A549 treated with GW870086 at 1 μM for 4 hours (cell line): Measurements from ENCODE around the gene NUBPL. TPM values are rescaled to one million over a fixed set of nuclear protein-coding genes. Genes with fewer than 3 reads are reported as not detected.

Experiments used
- total RNA-seq: library from RNA; stranded (reverse); fragments of 200-300 nt; extraction: Qiagen RNA extraction; gene quantifications from 5 replicates; pipeline ENCODE4 v1.2.3, GENCODE V29; 2022; ENCODE audit warnings: low read depth

The NUBPL gene
- 6.1 to 10.3 TPM (median 9.4 TPM) in 5 replicates for total RNA-seq

DNA sequence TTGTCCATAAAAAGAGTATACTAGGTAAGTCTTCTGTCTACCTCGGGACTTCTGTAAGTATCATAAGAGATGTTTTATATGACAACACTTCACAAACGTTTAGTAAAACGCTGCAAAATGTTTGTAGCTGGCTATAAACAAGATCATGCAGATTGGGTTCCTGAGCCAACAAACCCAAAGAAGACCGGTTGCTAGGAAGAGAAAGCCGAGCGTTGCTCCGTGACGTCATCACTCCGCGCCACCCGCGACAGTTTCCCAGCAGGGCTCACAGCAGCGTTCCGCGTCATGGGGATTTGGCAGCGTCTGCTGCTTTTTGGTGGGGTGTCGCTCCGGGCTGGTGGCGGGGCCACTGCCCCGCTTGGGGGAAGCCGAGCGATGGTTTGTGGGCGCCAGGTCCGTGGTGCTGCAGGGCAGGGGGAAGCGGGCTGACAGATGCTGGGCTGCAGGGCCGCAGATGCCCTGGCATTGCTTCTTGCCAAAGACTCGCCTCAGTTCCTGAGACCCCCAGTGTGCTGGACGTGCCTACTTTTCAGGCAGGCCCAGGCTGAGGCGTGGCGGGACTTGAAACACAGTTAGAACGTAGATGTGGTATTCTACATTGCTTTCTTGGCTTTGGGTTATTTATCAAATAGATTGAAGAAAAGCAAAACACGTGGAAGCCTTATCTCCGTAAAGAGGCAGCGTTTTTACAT, at the start of gene NUBPL:
Gene NUBPL (plus strand): TSS at position 250 of the 692 bp plus-strand sequence. CDS start 36 bp downstream, at position 286.

Other genes starting within 250 kb of the NUBPL start
- gene HEATR5A, start 140.9 kb upstream of the NUBPL start, total RNA-seq, result 13.8 to 21.6 TPM (median 18.5 TPM) in 5 replicates
- gene DTD2, start 103.9 kb upstream of the NUBPL start, total RNA-seq, result 13.1 to 19.3 TPM (median 15.4 TPM) in 5 replicates
- not detected in 5 replicates for gene GPR33, start 73.4 kb upstream of the NUBPL start, total RNA-seq